ENCODE data around the gene FBXL22.
"Not testable (repeated sequence)": the region's sequence is repeated elsewhere in the genome, so short reads cannot be mapped to it uniquely, and the experiment has no call there.

FBXL22 gene

GRCh38 chr15:63595065-63595464 is 2.1 kb upstream of the FBXL22 start:
- DNase-seq, result no peak

- DNase-seq, result no peak
Observed at GRCh38 chr15:63595688-63596087, 1.5 kb upstream of the FBXL22 start.

GRCh38 chr15:63596676-63597037 is 530 bp upstream of the FBXL22 start:
- DNase-seq, result no peak

- no peak for DNase-seq
Observed at GRCh38 chr15:63597821-63598220, 634 bp downstream of the FBXL22 start.

- no peak for DNase-seq
Observed at GRCh38 chr15:63598473-63599400, 1.6 kb downstream of the FBXL22 start.

- peak; percentile 20 for DNase-seq
Observed at GRCh38 chr15:63599401-63600000, 2.3 kb downstream of the FBXL22 start.

- DNase-seq, result no peak
Observed at GRCh38 chr15:63600001-63600615, 2.9 kb downstream of the FBXL22 start.

- DNase-seq, result peak; percentile 67
Observed at GRCh38 chr15:63600616-63601025, 3.4 kb downstream of the FBXL22 start.

- DNase-seq, result no peak
Observed at GRCh38 chr15:63601026-63601703, 4.0 kb downstream of the FBXL22 start.

GRCh38 chr15:63601704-63602185 is 4.6 kb downstream of the FBXL22 start:
- peak; percentile 48 for DNase-seq

- DNase-seq, result no peak
Observed at GRCh38 chr15:63602595-63602994, 5.4 kb downstream of the FBXL22 start.

- no peak for DNase-seq
Observed at GRCh38 chr15:63603516-63603915, 6.3 kb downstream of the FBXL22 start.

GRCh38 chr15:63604281-63604680 is 7.1 kb downstream of the FBXL22 start:
- no peak for DNase-seq

GRCh38 chr15:63605036-63605435 is 7.8 kb downstream of the FBXL22 start:
- DNase-seq, result no peak

- DNase-seq, result no peak
Observed at GRCh38 chr15:63605816-63606215, 8.6 kb downstream of the FBXL22 start.

- DNase-seq, result no peak
Observed at GRCh38 chr15:63606308-63606707, 9.1 kb downstream of the FBXL22 start.

- DNase-seq, result no peak
Observed at GRCh38 chr15:63608989-63609388, 11.8 kb downstream of the FBXL22 start.

GRCh38 chr15:63609448-63609847 is 12.3 kb downstream of the FBXL22 start:
- no peak for DNase-seq

GRCh38 chr15:63610209-63610841 is 13.1 kb downstream of the FBXL22 start:
- peak; percentile 59 for DNase-seq

GRCh38 chr15:63611177-63611576 is 14.0 kb downstream of the FBXL22 start:
- no peak for DNase-seq

GRCh38 chr15:63612300-63612699 is 15.1 kb downstream of the FBXL22 start:
- DNase-seq, result no peak

GRCh38 chr15:63615935-63616334 is 18.7 kb downstream of the FBXL22 start:
- no peak for DNase-seq

- not testable (repeated sequence) for DNase-seq
Observed at GRCh38 chr15:63617147-63617546, 20.0 kb downstream of the FBXL22 start.
